Occipital lobe (tissue), 2 donors: Measurements from ENCODE around the gene SH2D3C. TPM values are rescaled to one million over a fixed set of nuclear protein-coding genes. Genes with fewer than 3 reads are reported as not detected.

Experiments
- DNase-seq: peaks from one replicate; lab custom pipeline; 2025; lab: John Stamatoyannopoulos, UW
- total RNA-seq: library from RNA; depleted of rRNA; stranded (reverse); fragments of >200 nt; gene quantifications from one replicate; pipeline ENCODE4 v1.2.3, GENCODE V29; 2014

SH2D3C gene
- total RNA-seq, 1 donor from 2014 or later: 5.1 TPM

DNA sequence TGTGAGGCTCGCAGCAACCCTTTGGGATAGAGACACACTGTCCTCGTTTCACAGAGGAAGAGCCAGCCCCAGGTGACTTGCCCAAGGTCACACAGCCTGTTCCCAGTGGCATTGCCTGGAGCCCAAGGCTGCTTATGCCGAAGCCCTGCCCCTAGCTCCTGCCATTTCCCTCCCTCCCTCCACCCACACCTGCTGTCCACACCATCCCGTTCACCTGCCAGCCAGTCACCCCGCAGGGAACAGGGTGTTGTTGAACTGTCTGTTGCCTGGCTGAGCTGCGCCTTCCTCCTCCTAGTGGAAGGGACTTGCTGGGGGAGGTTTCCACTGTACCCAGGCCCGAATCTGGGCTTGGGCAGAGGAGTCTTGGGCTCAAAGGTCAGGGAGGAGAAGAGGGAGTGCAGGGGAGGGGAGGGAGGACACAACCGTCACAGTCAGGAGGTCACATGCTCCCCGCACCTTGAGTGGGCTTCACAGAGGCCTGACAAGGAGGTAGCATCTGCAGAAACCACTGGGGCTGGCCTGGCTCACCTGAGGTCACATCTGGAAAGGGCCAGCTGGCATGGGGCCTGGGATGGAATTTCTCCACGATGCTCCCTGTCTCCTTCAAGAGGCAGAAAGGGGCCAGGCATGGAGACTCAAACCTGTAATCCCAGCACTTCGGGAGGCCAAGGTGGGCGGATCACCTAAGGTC, 56.3 kb downstream of the SH2D3C start:
- no peak for DNase-seq

DNA sequence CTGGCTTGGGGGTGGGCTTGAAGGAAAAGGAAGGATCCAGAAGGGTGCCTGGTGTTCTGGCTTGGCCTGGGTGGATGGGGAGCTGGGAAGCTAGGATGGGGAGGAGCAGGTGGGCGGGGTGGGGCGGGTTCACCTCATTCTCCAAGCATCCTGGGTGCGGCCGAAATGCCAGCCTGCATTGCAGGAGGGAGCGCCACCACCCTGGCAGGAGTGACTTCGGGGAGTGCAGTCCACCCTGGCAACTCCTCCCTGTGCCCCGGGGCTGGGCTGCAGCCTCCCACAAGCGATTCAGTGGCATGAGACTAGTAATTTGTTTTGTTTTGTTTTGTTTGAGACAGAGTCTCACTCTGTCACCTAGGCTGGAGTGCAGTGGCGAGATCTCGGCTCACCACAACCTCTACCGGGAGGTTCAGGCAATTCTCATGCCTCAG, 57.1 kb downstream of the SH2D3C start:
- no peak for DNase-seq

DNA sequence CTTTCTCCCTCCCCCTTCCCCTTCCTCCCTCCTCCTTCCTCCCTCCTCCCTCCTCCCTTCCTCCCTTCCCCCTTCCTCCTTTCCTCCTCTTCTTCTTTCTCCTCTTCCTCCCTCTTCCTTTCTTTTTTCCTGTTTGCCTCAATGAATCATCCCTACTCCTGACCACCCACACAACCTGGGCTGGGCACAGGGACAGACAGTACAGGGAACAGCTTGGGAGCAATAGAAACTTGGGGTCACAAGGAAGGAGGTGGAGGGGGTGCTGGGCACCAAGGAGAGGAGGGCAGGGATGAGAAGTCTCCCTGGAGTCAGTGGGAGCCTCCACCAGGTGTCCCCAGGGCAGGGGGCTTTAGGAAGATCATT, 57.6 kb downstream of the SH2D3C start:
- no peak for DNase-seq

- DNase-seq: no peak
These were observed 58.2 kb downstream of the SH2D3C start for GRCh38 chr9:127720031-127720864.

GRCh38 chr9:127717766-127718165, 60.7 kb downstream of the SH2D3C start:
- DNase-seq: no peak

GRCh38 chr9:127716412-127716811, 62.1 kb downstream of the SH2D3C start:
- DNase-seq: no peak

GRCh38 chr9:127715470-127716337, 62.8 kb downstream of the SH2D3C start, which contains the start of the genes PTRH1 and TTC16:
TSS of gene PTRH1 (minus strand) at chr9:127715663. CDS start at chr9:127715639, 24 bp downstream.
TSS of gene TTC16 (plus strand) at chr9:127716079. CDS start at chr9:127716146, 67 bp downstream.
- DNase-seq: peak; percentile 93

DNA sequence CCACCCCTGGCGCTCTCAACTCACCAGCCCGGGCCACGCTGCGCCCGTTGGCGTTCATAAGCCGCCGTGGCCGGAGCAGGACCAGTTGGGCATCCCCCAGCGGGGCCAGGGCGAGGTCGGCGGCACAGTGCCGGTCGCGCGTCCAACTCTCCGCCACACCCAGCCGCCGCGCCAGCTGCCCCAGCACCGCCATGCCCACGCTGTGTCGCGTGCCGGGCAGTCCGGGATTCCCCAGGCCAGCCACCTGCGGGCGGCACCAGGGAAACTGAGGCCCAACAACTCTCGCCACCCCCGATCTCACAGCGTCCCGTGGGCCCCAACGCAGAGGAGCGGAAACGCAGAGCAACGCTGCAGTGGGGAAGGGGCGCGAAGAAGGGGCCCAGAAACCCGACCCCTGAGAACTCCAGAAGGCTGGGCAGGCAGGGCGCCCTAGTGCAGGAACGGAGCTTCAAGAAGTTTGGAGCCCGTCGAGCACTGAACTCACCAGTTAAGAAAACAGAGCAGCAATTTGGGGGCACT, 63.5 kb downstream of the SH2D3C start:
- no peak for DNase-seq

DNA sequence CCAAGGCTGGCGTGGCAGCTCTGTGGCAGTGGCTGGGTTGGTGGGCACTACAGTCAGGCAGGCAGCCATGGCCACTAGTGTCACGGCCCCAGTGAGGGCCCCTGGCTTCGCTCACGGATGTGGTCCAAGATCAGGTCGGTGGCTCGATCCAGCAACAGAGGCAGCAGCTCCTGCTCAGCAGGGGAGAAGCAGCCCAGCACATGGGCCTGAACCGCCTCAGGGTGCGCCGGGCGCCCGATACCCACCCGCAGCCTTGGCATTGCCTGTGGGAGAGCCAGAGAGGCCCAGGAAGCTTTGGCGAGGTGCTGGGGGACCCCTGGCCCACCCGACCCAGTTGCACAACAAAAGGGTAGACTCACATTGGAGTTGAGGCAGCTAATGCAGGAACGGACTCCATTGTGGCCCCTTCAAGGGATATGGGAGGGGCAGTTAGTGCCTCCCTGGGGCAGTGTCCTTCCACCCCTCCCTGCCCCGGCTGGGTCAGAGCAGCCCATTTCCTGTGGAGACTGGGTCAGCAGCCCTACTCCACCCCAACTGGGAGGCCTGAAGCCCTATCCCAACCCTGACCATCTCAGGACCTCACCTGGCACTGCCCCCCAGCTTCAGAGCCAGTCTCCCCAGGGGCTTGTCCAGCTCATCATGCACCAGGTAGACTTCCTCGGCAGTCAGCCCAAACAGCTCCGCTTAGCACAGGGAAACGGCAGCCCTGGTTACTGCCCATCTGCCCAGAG, 64.3 kb downstream of the SH2D3C start:
- no peak for DNase-seq

GRCh38 chr9:127712867-127713266, 65.6 kb downstream of the SH2D3C start:
- DNase-seq: no peak

DNA sequence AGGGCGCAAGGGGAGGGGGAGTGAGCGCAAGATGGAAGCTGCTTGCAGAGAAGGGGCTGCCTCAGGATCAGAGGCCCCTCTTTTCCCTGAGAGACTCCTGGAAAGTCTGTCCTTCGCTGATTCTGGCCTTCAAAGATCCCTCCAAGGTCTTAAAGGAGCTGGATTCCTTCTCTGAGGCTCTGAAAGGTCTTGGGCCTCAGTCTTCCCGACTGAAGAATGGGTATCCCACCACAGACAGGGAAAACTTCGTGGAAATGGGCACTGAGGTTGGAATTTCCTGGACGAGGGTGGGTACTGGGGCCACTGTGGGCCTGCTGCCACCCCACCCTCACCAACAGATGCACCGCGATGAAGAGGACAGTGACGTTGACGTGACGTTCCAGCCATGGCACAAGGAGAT, 66.1 kb downstream of the SH2D3C start:
- no peak for DNase-seq

GRCh38 chr9:127711831-127712274, 66.6 kb downstream of the SH2D3C start:
- no peak for DNase-seq

GRCh38 chr9:127711226-127711701, 67.2 kb downstream of the SH2D3C start:
- no peak for DNase-seq

DNA sequence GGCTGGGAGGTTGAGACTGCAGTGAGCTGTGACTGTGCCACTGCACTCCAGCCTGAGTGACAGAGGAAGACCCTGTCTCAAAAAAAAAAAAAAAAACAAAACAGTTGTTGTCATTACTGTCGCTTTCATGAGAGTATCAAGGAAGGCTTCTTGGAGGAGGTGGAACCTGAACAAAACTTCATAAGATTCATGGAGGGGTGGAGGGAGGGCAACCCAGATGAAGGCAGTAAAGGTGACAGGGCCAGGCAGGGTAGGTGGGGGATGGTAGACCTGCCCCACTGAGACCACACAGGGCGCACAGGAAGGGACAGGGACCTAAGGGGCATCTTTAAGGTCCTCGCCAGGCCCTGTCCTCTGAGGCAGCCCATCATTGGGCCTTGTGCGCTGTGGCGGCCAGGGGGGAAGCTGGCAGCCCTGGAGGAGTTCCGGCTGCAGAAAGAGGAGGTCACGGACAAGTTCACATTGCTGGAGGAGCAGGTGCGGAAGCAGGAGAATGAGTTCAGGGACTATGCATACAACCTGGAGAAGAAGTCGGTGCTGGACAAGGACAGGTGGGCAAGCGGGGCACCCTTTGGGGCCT, 68.2 kb downstream of the SH2D3C start:
- no peak for DNase-seq

DNA sequence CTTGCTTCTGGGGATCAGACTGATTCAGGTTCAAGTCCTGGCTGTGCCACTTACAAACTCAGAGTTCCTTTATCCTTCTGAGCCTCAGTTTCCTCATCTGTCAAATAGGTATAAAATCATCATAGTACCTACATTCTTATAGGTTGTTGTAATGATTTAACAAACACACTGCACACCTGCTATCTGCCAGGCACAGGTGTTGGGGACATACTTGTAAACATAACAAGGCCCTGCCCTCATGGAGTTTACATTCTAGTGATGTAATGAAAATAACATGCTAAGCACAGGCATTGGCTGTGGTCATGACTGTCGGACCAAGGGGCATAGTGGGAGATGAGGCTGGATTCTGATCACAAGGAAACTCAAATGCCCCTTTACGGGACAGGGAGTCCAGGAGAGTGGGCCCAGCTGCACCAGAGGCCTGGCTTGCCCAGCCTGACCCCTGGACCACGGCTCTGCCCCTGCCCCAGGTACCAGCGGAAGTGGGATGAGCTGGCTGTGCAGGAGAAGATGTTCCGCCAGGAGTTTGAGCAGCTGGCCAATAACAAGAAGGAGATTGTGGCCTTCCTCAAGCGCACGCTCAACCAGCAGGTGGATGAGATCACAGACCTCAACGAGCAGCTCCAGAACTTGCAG, 69.4 kb downstream of the SH2D3C start:
- DNase-seq: no peak

GRCh38 chr9:127707766-127708165, 70.7 kb downstream of the SH2D3C start:
- no peak for DNase-seq

DNA sequence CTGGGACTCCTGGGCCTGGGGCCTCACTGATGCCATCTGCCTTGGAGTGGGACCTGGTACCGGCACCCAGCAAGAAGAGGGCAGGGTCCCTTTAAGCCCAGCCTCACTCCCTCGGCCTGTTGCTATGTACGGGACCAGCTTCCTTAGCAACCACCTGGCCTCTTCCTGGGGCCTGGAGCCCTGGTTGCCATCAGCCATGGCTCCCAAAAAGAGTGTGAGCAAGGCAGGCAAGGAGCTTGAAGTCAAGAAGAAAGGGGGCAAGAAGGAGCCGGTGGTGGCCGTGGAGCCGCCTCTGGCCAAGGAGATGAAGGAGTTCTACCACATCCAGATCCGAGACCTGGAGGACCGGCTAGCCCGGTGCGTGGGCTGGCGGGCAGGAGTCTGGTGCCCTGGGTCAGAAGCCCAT, 71.6 kb downstream of the SH2D3C start, which contains the start of gene CFAP157:
TSS of gene CFAP157 (plus strand) at position 153 of the 406 bp plus-strand sequence. CDS start at position 197, 44 bp downstream.
- no peak for DNase-seq

- no peak for DNase-seq
These were observed 72.7 kb downstream of the SH2D3C start for GRCh38 chr9:127705577-127706379.
